Breast epithelium (tissue), 3 donors: Measurements from ENCODE around the gene DSCAM.

Source experiments
- POLR2A ChIP-seq: fragments of 450-650 bp; IDR thresholded peaks from one replicate; pipeline ENCODE4 v1.6.1; 2016; ENCODE audit warnings: antibody characterized with exemption, mild to moderate bottlenecking, moderate library complexity
- POLR2AphosphoS5 ChIP-seq, 3 donors: sonication (generic); formaldehyde crosslinking; IDR thresholded peaks; one replicate each; pipeline ENCODE4 v1.6.1; 2017; ENCODE audit warnings: antibody characterized with exemption in 3 of 3
- TF ChIP-seq, protein P1 (sequence below), 3 donors: fragments of 450-650 bp; IDR thresholded peaks; one replicate each; pipeline ENCODE4 v1.5.1; 2016 to 2017; ENCODE audit warnings: antibody characterized with exemption in 3 of 3, mild to moderate bottlenecking in 3 of 3, moderate library complexity in 3 of 3

DNA sequence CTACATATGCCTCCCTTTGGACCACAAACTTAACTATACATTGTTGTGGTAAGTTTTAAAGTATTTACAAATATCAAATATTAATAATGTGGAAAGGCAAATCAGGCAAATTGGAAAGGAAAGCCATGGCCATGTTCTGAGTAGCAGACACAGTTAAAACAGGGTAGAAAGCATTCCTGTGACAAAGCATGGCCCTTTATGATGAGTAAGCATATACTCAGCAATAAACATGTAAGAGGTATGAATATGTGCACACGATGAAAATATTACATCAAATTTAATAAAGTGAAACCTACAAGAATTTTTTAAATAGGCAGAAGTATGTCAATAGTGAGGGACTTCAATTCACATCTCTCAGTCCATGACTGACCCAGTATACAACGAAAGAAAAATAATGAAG, 389.2 kb downstream of the DSCAM start:
- TF ChIP-seq, protein P1, sequence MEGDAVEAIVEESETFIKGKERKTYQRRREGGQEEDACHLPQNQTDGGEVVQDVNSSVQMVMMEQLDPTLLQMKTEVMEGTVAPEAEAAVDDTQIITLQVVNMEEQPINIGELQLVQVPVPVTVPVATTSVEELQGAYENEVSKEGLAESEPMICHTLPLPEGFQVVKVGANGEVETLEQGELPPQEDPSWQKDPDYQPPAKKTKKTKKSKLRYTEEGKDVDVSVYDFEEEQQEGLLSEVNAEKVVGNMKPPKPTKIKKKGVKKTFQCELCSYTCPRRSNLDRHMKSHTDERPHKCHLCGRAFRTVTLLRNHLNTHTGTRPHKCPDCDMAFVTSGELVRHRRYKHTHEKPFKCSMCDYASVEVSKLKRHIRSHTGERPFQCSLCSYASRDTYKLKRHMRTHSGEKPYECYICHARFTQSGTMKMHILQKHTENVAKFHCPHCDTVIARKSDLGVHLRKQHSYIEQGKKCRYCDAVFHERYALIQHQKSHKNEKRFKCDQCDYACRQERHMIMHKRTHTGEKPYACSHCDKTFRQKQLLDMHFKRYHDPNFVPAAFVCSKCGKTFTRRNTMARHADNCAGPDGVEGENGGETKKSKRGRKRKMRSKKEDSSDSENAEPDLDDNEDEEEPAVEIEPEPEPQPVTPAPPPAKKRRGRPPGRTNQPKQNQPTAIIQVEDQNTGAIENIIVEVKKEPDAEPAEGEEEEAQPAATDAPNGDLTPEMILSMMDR (IDR thresholded peaks at IDR 0.05) = no peak
- TF ChIP-seq POLR2A = no peak
- no peak for TF ChIP-seq POLR2AphosphoS5 (IDR thresholded peaks at IDR 0.05)
